NB4 (cell line): ENCODE measurements around the gene GPR156.

ENCODE experiments used
- POLR2A ChIP-seq: IDR thresholded peaks from 2 replicates; pipeline ENCODE4 v1.6.1; 2011; ENCODE audit warnings: mild to moderate bottlenecking; ENCODE audit not compliant: insufficient read length; ENCODE audit errors: extremely low read depth
- TF ChIP-seq, protein P1 (sequence below): IDR thresholded peaks from one replicate; pipeline ENCODE4 v1.5.1; 2012; ENCODE audit warnings: low read depth, low read length

DNA sequence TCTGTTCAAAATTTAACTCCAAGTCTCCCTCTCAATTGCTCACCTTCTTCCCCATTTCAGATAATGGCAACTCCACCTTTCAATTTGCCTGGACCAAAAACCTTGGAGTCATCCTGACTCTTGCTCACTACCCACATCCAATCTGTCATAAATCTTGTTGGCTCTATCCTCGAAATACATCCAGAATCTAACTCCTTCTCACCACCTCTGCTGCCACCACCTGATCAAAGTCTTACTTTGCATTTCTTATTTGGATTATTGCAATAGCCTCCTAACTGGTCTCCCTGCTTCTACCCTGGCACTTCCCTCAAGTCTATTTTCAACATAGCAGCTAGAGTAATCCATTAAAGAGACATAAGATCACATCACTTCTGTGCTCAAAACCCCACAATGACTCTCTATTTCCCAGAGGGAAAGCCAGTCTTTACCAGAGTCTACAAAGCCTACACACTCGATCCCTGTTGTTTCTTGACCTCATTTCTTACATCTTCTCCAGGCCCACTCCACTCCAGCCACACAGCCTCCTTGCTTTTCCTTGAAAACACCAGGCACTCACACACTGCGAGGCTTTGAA, 86.6 kb downstream of the GPR156 start:
- no peak for TF ChIP-seq POLR2A
- TF ChIP-seq, protein P1, sequence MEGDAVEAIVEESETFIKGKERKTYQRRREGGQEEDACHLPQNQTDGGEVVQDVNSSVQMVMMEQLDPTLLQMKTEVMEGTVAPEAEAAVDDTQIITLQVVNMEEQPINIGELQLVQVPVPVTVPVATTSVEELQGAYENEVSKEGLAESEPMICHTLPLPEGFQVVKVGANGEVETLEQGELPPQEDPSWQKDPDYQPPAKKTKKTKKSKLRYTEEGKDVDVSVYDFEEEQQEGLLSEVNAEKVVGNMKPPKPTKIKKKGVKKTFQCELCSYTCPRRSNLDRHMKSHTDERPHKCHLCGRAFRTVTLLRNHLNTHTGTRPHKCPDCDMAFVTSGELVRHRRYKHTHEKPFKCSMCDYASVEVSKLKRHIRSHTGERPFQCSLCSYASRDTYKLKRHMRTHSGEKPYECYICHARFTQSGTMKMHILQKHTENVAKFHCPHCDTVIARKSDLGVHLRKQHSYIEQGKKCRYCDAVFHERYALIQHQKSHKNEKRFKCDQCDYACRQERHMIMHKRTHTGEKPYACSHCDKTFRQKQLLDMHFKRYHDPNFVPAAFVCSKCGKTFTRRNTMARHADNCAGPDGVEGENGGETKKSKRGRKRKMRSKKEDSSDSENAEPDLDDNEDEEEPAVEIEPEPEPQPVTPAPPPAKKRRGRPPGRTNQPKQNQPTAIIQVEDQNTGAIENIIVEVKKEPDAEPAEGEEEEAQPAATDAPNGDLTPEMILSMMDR = no peak
